DMS79 treated with DMSO at 0.1 percent for 48 hours (cell line): ENCODE measurements around the gene NTN1.

Source experiments
- DNase-seq: peaks from one replicate; lab custom pipeline; 2025; lab: John Stamatoyannopoulos, UW

The NTN1 gene

DNA sequence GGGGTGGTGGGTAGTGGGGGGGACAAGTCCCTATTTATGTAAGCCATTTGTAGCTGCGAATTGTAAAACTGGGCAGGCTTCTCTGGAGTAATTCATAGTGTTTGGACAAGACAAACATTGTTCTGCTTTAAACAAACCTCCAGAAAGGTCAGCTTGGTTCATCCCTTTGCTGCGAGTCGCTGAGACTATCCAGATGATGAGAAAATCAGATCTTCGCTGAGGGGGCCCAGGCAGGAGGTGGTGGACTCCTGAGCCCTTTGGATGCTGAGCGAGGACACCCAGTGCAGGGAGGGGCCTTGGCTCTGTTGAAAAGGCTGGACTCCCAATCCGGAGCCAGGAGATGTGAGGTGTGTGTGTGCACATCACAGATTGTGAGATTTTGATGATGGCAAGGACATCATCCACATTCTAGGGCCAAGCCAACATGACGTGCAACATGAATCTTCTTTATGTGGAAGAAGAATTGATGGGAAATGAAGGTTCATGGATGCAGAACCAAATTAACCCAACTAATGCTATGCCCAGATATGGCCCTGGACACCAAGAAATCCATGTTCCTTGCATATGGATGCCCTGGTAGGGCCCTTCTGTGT is 15.0 kb upstream of the NTN1 start:
- DNase-seq, result no peak

DNA sequence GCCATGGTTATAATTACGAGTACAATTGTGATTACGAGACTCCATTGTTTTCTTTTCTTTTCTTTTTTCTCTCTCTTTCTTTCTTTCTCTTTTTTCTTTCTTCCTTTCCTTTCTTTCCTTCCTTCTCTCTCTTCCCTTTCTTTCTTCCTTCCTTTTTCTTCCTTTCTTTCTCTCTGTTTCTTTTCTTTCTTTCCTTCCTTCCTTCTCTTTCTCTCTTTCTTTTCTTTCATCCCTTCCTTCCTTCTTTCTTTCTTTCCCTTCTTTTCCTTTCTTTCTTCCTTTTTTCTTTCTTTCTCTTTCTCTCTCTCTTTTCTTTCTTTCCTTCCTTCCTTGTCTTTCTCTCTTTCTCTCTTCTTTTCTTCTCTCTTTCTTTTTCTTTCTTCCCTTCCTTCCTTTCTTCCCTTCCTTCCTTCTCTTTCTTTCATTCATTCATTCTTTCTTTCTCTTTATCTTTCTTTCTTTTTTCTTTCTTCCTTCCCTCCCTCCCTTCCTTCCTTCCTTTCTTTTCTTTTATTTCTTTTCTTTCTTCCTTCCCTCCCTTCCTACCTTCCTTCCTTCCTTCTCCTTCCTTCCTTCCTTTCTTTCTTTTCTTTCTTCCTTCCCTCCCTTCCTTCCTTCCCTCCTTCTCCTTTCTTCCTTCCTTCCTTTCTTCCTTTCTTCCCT is 14.1 kb upstream of the NTN1 start:
- DNase-seq, result no peak

DNA sequence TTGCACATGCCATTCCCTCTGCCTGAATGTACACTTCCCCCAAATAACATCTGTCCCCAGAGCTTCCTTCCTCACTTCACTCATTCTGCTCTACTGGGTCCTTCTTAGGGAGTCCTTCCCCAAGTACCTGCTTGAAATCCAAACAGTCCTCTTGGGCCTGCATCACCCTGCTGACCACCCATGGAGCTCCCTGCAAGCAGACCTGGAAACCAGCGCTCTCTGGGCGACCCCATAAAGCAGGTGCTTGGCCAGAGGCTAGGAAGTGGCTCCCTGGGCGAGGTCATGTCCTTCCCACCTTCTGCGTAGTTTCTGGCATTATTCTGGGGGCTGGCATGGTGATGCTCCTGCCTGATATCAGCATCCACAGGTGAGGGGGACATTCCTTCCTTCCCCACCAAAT is 12.2 kb upstream of the NTN1 start:
- no peak for DNase-seq

DNA sequence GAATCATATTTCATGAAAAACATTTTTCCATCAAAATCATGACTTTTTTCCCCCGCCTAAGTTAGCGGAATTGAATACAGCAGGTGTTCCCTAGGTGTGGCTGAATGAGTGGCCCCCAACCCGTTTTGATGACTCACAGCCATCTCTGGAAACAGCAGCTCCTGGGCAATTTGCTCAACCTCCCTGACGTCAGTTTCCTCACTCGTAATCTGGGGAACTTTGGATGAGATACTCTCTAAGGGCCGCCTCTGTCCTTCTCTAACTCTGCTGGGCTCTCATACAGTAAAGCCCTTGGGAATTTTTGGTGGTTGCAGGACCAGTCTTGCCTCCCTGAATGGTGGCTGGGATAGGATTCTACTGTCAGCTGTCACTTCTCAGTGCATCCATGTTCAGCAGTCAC is 11.6 kb upstream of the NTN1 start:
- DNase-seq, result no peak

DNA sequence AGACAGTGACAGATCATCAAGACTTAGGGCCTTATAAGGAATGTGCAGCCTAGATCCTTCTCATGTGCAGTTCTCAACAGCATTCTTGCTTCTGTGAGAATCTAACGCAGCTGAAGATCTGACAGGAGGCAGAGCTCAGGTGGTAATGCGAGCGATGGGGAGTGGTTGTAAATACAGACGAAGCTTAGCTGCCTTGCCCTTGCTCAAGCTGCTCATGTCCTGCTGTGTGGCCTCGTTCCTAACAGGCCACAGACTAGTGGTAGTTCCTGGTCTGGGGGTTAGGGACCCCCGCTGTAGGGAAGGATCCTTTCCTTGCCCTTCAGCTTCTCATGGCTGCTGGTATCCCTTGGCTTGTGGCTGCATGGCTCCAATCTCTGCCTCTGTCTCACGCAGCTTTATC is 10.3 kb upstream of the NTN1 start:
- DNase-seq, result no peak

DNA sequence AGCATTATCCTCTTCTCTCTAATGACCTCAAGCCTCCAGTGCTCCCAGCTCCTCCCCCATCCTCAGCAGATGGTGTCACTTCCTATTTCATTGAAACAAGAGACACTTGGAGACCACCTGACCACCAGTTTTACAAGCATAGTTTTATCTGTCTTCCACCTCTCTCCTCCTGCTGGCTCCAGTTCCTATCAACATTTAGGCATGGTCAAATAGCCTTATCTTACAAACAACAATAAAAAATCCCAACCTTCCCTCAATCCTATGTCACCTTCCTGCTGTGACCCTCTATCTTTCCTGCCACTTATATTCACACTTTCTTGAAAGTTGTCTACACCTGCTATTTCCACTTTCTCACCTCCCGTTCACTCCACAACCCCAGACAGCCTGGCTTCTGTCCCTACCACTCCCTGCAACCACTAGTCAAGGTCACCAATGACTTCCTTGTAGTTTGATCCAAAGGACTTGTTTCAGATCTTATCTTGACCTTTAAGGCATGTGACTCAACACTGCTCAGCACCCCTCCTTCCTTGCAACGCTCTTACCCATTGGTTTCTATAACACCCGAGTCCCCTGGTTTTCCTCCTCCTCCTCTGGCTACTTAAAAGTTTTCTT is 4.3 kb upstream of the NTN1 start:
- DNase-seq, result no peak

DNA sequence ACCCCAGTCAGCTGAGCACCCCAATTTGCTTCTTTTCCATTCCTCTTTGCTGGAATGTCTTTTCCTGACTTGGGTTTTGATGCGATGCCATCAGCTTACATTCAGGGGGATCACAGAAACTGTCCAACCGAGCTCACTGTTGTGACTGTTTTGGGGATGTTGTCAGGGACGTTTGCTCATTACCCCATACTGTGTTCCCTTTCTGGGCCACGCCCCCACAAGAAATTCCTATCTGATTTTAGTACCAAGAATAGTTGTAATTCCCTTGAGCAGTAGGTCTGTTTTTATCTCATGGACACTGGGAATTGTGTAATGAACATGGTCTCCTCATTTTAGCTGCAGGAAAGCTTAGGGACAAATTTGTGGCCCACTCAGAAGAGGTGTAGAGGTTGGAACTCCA is 2.6 kb upstream of the NTN1 start:
- DNase-seq, result no peak

DNA sequence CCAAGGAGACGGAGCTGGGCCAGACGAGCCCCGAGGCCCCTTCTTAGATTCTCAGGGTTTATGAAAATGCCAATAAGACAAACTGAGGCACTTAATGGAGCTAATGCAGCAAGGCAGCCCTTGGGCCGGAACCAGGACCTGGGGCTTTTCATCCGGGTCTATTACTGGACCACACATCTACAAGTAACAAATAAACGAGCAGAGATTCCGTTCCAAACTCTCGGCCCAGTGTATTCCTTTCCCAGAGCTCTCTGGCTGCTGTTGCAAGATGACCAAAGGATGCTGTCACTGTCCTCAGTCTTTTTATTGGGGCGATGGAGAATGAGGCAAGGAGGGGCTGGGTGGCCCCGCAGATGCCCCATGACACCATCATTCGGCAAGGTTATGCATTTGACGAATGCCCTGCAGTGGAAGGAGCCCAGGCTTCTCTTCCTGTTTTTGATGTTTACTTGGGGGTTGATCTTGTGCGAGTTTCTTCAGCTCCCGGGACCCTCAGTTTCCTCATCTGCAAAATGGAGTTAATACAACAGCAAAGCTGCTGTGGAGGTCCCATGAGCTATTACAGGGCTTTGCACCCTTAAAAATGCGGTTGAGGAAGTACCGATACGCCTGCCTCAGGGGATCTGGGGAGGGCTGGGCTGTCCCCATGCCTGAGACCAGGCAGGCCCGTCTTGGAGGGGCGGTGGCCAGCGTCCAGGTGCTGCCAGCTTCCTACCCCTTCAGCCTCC is 1.1 kb upstream of the NTN1 start:
- DNase-seq, result no peak

DNA sequence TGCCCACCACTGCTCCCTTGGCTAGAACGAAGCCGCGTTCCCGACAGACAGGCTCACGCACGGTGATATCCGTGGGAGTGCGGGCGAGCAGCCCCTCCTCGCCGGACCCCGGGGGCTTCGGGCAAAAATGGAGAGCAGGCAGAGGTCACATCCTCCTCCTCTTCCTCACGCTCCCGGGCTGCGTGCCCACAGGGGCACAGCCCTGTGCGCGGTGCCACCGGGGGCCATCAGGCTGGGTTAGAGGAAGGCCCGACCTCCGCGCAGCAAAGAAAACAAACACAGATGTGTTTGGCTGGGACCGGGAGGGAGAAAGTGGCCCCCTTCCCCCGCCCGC is 519 bp upstream of the NTN1 start:
- no peak for DNase-seq

DNA sequence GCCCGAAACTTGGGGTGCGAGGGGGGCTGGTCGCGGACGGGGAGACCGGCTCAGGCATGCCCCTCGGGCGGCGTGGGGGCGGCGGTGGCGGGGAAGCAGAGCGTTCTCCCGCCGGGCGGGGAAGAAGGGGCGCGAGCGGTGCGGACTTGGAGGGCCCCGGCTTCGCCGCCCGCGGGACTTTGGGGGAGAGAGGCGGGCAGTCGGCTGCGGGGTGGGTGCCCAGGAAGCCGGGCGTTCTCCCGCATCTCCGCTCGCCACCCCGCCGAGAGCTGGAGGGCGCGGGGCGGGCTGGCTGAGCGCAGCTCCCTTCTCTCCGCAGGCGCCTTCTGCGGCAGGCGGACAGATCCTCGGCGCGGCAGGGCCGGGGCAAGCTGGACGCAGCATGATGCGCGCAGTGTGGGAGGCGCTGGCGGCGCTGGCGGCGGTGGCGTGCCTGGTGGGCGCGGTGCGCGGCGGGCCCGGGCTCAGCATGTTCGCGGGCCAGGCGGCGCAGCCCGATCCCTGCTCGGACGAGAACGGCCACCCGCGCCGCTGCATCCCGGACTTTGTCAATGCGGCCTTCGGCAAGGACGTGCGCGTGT is 772 bp downstream of the NTN1 start:
- no peak for DNase-seq

DNA sequence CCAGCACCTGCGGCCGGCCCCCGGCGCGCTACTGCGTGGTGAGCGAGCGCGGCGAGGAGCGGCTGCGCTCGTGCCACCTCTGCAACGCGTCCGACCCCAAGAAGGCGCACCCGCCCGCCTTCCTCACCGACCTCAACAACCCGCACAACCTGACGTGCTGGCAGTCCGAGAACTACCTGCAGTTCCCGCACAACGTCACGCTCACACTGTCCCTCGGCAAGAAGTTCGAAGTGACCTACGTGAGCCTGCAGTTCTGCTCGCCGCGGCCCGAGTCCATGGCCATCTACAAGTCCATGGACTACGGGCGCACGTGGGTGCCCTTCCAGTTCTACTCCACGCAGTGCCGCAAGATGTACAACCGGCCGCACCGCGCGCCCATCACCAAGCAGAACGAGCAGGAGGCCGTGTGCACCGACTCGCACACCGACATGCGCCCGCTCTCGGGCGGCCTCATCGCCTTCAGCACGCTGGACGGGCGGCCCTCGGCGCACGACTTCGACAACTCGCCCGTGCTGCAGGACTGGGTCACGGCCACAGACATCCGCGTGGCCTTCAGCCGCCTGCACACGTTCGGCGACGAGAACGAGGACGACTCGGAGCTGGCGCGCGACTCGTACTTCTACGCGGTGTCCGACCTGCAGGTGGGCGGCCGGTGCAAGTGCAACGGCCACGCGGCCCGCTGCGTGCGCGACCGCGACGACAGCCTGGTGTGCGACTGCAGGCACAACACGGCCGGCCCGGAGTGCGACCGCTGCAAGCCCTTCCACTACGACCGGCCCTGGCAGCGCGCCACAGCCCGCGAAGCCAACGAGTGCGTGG is 1.5 kb downstream of the NTN1 start:
- DNase-seq, result no peak

DNA sequence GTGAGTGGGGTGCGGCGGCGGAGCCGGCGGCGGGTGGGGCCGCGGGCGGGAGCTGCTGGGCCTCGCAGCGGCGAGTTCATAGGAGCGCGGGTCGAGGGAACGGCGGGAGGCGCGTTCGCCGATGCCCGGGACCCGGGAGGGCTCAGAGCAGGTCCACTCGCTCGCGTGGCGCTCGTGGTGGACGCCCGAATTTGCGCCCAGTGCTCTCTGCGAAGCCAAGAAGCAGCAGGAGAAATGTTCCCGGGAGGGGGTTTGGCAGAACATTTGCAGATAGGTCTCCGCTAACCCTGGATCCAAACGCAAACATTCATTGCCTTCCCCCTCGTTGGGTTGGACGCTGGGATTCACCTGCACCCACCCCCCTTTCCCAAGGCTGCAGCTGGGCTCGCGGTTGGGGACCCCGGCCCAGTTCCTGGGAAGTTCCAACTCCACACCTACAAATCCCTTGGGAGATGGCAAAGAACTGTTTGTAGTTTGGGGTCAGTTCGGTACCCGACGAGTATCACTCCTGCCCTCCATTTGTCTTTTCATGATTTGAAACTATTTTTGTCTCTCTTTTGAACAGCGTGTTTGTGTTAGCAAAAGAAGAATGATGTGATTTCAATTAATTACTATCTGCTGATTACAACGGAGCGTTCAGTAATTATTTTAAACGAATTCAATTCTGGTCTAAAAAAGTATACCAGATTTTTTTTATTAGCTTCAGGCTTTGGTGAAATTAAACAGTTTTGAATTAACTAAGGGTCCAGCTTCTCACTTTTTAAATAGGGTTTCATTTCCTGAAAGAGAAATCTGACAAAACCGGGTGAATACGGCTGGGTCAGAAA is 2.3 kb downstream of the NTN1 start:
- no peak for DNase-seq

DNA sequence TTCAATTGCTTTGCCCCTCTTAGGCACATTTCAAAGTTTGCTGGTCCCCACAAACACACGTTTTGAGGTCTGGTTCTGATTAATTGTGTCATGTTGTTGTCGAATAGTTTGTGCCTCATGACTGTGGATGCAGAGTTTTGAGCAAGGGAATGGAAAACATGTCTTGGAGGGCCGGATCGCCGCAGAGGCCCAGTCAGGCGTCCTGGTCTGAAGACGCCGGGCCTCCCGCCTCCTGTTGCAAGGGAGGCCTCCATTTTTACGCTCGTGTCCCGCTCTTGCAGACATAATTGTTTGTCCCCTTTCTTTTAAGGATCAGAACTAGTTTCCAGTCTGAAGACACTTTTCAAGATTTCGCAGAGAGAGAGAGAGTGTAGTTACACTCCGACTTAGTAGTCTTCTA is 3.2 kb downstream of the NTN1 start:
- DNase-seq, result no peak

DNA sequence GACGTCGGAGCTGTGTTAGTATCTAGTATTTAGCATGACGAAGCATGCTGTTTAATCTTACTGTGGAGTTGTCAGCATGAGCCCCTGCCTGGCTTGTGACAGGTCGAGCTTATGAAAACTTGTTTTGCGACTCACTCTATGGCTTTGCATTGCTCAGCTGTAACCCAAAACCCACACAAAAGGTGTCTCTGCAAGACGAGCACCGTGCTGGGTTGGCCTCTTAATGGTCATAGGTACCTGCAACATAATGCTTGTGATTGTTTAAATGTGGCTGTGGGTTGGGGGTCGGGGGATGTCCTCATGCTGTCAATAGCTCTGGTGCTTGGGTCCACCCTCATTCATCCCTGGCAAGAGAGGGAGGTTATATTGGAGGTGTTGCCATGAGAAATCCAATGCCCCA is 5.4 kb downstream of the NTN1 start:
- DNase-seq, result no peak

DNA sequence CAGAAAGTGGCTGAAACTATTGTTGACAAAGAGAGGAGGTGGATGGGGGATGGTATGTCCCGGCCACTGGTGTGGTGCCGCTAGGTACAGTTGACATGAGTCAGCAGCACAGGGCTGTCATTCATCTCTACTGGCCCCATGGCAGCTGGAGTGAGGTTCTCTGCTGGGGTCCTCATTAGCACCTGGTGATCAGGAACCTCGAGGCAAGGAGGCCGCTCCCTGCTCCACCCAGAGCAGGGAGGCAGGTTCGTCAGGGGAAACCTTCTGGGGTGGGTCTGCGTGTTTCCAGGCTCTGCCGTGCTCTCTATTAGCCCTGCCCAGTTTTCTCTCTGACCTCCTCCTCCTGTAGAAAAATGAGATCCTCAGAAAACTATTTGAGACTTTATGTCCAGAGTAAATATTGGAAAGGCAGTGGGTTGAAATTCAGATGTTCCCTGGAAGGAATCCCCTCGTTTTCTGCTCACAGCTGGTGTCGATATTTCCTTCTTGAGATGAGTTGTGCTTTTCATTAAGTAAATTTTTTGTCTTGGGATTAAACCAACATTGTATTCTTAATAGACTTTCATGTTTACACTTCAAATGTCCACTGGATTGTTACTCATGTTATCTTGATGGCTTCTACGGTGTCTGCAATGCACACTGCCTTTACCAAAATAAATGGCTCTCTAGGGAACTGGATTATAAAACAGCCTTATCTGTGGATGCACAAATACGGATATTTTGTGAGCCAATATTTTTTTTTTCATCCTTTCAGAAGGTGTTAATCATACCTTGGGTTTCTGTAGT is 7.1 kb downstream of the NTN1 start:
- DNase-seq, result no peak

DNA sequence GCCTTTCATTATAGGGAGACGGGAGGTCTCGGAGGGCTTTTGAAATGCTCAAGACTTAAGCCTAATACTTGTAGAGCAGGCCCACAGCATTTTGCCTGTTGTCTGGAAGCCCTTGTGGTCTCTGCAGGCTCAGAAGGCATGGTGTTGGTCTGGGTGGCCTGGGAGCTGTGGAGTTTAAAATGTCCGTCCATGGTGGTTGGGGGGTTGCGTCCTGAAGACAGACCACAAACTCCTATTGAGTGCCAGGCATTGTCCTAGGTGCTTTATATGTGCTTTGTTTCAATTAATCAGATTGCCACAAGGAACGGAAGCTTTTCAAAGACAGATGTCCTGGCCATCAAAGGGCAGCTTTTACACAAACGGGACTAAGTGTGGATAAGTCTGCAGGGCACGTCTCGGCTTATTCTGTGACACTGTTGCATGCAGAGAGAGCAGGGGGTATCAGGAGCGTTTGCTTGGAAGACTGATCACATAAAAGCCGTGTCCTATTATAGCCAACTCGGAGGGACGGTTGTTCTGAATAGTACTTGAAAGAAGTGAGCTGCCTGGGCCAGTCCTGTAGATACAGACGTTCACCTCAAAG is 7.8 kb downstream of the NTN1 start:
- DNase-seq, result no peak

DNA sequence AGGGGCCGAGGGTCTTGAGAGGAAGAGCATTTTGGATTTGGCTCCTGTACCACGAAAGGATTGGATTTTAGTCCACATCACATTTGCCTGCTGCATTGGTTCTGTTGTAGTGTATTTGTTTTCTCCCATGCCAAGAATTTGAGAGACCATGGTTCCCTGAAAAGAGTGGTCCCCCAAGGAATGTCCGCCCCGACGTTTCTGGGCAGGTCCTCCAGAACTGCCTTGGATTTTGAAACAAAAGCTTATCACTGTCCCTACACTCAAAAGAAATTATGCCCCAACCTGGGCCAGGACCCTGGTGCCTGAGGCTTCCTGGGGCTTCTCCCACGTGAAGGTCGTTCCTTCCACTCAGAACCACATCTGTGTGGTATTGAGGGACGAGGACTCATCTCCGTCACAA is 10.8 kb downstream of the NTN1 start:
- no peak for DNase-seq

DNA sequence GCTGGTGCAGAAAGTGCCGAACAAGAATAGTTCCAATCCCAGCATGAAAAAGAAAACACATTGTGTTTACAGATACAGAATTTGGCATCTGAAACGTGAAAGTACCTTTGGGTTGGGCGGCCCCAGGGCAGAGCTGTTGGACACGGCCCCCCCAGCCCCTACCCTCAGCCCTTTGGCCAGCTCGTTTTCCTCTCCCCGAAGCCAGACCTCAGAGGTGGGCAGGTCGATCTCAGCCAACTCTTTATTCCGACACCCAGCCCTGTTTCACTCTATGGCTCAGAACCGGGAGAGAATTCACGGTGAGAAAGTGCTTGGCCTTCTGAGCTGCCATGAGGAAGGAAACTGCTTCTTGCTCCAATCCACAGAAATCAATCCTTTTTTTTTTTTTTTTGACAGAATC is 11.3 kb downstream of the NTN1 start:
- DNase-seq, result no peak

DNA sequence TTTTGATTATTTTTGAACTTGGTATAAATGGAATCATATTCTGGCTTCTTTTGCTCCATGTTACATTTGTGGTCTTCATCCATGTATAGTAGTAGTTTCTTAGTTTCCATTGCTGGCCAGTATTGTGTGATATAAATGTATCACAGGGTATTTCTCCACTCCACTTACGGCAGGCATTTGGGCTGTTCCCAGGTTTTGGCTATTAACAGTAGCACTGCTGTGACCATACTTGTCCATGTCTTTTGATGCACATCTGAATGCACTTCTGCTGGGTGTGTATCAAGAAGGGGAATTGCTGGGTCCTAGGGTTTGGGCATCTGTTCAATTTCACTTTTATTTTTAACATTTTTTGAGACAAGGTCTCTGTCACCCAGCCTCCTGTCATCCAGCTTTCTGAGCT is 13.9 kb downstream of the NTN1 start:
- DNase-seq, result no peak

DNA sequence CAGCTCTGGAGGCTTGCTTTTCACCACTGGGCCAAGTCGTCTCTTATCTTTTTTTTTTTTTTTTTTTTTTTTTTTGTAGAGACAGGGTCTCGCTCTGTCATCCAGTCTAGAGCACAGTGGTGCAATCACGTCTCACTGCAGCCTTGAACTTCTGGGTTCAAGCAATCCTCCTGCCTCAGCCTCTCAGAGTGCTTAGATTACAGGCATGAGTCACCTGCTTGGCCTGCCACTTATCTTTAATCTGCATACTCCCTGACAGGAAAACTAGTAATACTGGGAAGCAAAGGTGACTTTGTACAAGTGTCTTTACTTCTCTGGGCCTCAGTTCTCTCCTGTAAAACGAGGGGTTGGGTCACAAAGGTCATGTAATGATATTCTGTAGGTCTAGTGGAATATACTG is 15.0 kb downstream of the NTN1 start:
- no peak for DNase-seq
